Activated CD4-positive, alpha-beta memory T cell treated with anti-CD3 and anti-CD28 coated beads for 36 hours (primary cell): ENCODE measurements around the gene NOL12. TPM values are rescaled to one million over a fixed set of nuclear protein-coding genes. Genes with fewer than 3 reads are reported as not detected.

ENCODE experiments used
- CTCF ChIA-PET: fragments of 350-600 bp; sonication (Branson Sonifier 250); formaldehyde crosslinking; loops from one replicate; lab custom pipeline; 2021; ENCODE audit warnings: antibody characterized with exemption, inconsistent platforms; lab: Charles Lee
- POLR2A ChIA-PET: fragments of 350-600 bp; sonication (Branson Sonifier 250); formaldehyde crosslinking; loops from one replicate; lab custom pipeline; 2021; ENCODE audit warnings: antibody characterized with exemption; lab: Charles Lee
- DNase-seq: peaks from one replicate; pipeline ENCODE4 v3.0.0-alpha.2; 2020
- H3K27ac Mint-ChIP-seq: one replicate; pipeline ENCODE4 v1.8.0; 2021; ENCODE audit warnings: mixed read lengths
- H3K27me3 Mint-ChIP-seq: one replicate; pipeline ENCODE4 v1.8.0; 2021; ENCODE audit warnings: mixed read lengths
- H3K36me3 Mint-ChIP-seq: one replicate; pipeline ENCODE4 v1.8.0; 2021; ENCODE audit warnings: mixed read lengths
- H3K4me1 Mint-ChIP-seq: one replicate; pipeline ENCODE4 v1.8.0; 2021; ENCODE audit warnings: low read depth, mixed read lengths
- H3K4me3 Mint-ChIP-seq: one replicate; pipeline ENCODE4 v1.8.0; 2021; ENCODE audit warnings: mild to moderate bottlenecking, mixed read lengths
- H3K9me3 Mint-ChIP-seq: one replicate; pipeline ENCODE4 v1.8.0; 2021; ENCODE audit warnings: mixed read lengths
- intact Hi-C: fragments of 100-400 bp; cut with micrococcal nuclease; formaldehyde crosslinking; loops from one replicate; pipeline ENCODE4 v1.15.1; 2023
- total RNA-seq, 2 experiments: library from RNA; stranded (reverse); gene quantifications; one replicate each; pipeline ENCODE4 v1.2.3, GENCODE V29; 2021

Gene NOL12
- total RNA-seq, 2 experiments from 2014 or later: 32.5 to 33.3 TPM

GRCh38 chr22:37659897-37660708, 26.0 kb upstream of the NOL12 start:
- peaks cover 6% of the 10 kb centered on the region for H3K36me3 Mint-ChIP-seq
- peak overlapping the region; percentile 87 for H3K4me3 Mint-ChIP-seq
- intact Hi-C loops: loop anchor here (2.0 kb wide), 1 partner anchor 17 kb away; no protein-coding TSS in a partner anchor

GRCh38 chr22:37660709-37661045, 25.5 kb upstream of the NOL12 start:
- DNase-seq: no peak
- POLR2A ChIA-PET: interaction anchor here (1.1 to 1.9 kb wide), 2 partner anchors 11 to 15 kb away, joined by 3 to 9 read pairs; partner anchors contain the start of gene LGALS1
- no peaks in the 10 kb centered on the region for H3K27me3 Mint-ChIP-seq
- no peak overlapping the region for H3K27ac Mint-ChIP-seq
- peaks cover 31% of the 10 kb centered on the region for H3K4me1 Mint-ChIP-seq
- intact Hi-C loops: no loop called here
- no peaks in the 10 kb centered on the region for H3K9me3 Mint-ChIP-seq
- H3K4me3 Mint-ChIP-seq: peak overlapping the region; percentile 17
- H3K36me3 Mint-ChIP-seq: peaks cover 7% of the 10 kb centered on the region
- CTCF ChIA-PET: interaction anchor here (1.0 to 14.0 kb wide), 8 partner anchors 11 to 53 kb away, joined by 3 to 184 read pairs (median 6); partner anchors contain the start of genes GGA1, LGALS1 and NOL12

More at GRCh38 chr22:37659897-37660708, 26.0 kb upstream of the NOL12 start:
- ChIA-PET POLR2A (interaction anchor here (0.6 to 4.5 kb wide), 4 partner anchors 11 to 98 kb away, joined by 3 to 30 read pairs (median 6); partner anchors contain the start of gene LGALS1), CTCF (interaction anchor here (1.2 to 14.0 kb wide), 7 partner anchors 15 to 52 kb away, joined by 3 to 184 read pairs (median 7); partner anchors contain the start of genes GGA1, LGALS1 and NOL12)
- H3K27ac Mint-ChIP-seq: no peak overlapping the region
- H3K4me1 Mint-ChIP-seq: peaks cover 31% of the 10 kb centered on the region
- no peak for DNase-seq
- no peaks in the 10 kb centered on the region for H3K9me3 Mint-ChIP-seq
- no peaks in the 10 kb centered on the region for H3K27me3 Mint-ChIP-seq

DNA sequence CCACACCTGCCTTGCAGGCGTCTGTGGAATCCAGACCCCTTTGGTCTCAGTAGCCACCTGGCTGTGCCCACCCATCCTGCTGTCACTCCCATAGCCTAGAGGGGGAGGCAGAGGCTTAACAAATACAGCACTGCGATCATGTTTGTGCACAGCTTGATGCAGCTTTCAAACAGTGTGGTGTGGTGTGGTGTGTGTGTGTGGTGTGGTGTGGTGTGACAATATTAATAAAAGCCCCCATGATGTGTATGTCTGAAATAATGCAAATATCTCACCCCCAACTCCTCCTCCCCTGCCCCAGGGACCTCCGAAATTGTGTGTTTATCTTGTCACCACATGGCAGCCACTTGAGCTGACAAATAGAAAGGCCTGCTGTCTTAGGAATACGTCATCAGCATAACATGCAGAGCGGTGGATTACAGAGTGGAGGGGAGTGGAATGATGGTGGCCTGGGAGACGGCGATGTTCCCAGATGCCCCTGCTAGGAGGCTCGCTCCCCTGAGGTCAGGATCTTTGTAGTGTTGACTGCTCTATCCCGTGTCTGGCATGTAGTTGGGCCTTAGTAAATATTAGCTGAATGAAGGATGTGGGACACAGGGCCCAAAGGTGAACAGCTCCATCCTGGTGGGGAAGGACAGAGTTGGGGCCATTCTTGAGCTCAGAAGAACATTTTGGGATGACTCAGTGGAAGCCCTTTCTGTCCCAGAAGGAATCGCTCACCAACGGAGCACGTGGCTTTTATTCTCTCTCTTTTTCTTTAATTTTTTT, 24.8 kb upstream of the NOL12 start:
- H3K27ac Mint-ChIP-seq: no peak overlapping the region
- no peaks in the 10 kb centered on the region for H3K9me3 Mint-ChIP-seq
- peaks cover 12% of the 10 kb centered on the region for H3K36me3 Mint-ChIP-seq
- CTCF ChIA-PET: interaction anchor here (0.8 to 14.0 kb wide), 8 partner anchors 10 to 94 kb away, joined by 4 to 184 read pairs (median 6); partner anchors contain the start of gene LGALS1
- H3K4me3 Mint-ChIP-seq: no peak overlapping the region
- H3K4me1 Mint-ChIP-seq: peaks cover 31% of the 10 kb centered on the region
- intact Hi-C loops: no loop called here
- no peak for DNase-seq
- POLR2A ChIA-PET: interaction anchor here (1.1 to 1.9 kb wide), 2 partner anchors 10 to 14 kb away, joined by 3 to 9 read pairs; partner anchors contain the start of gene LGALS1
- H3K27me3 Mint-ChIP-seq: no peaks in the 10 kb centered on the region

GRCh38 chr22:37662039-37662438, 24.1 kb upstream of the NOL12 start:
- Mint-ChIP-seq H3K4me3 (no peak overlapping the region), H3K27ac (no peak overlapping the region), H3K27me3 (no peaks in the 10 kb centered on the region), H3K9me3 (no peaks in the 10 kb centered on the region), H3K36me3 (peaks cover 14% of the 10 kb centered on the region), H3K4me1 (peaks cover 31% of the 10 kb centered on the region)
- intact Hi-C loops: no loop called here
- ChIA-PET CTCF (interaction anchor here (0.8 to 14.0 kb wide), 7 partner anchors 10 to 95 kb away, joined by 4 to 184 read pairs (median 6); partner anchors contain the start of gene LGALS1), POLR2A (interaction anchor here (1.9 kb wide), 1 partner anchor 13 kb away, joined by 9 read pairs; the partner anchor contains the start of gene LGALS1)
- no peak for DNase-seq

DNA sequence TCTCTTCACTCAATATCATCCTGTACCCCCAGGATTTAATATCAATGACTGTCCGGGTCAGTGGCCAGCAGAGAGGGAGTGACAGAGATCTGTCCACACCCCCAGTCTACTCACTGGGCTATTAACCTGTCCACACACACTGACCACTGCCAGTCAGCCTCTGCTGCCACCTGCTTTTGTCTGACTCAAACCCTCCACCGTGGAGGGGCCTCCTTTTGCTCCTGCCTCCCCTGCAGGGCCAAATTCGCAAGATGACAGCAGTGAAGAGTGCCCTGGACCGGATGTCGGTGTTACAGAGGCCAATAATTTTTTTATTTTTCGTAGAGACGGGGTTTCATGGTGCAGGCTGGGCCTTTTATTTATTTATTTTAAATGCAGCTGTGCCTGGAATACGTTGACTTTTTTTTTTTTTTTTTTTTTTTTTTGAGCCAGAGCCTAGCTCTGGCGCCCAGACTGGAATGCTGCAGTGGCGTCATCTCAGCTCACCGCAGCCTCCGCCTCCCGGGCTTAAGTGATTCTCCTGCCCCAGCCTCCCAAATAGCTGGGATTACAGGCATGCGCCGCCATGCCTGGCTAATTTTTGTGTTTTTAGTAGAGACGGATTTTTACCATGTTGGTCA, 22.5 kb upstream of the NOL12 start:
- Mint-ChIP-seq H3K4me1 (peaks cover 25% of the 10 kb centered on the region), H3K36me3 (peaks cover 14% of the 10 kb centered on the region), H3K27ac (no peak overlapping the region), H3K27me3 (no peaks in the 10 kb centered on the region), H3K4me3 (no peak overlapping the region), H3K9me3 (no peaks in the 10 kb centered on the region)
- DNase-seq: no peak
- CTCF ChIA-PET: interaction anchor here (0.8 to 14.0 kb wide), 3 partner anchors 13 to 27 kb away, joined by 3 to 184 read pairs (median 3); no protein-coding TSS in a partner anchor
- intact Hi-C loops: no loop called here
- POLR2A ChIA-PET: interaction anchor here (0.6 to 1.3 kb wide), 3 partner anchors 13 to 726 kb away, joined by 3 read pairs; no protein-coding TSS in a partner anchor

GRCh38 chr22:37664249-37665101, 21.7 kb upstream of the NOL12 start:
- Mint-ChIP-seq H3K36me3 (peaks cover 14% of the 10 kb centered on the region), H3K4me3 (no peak overlapping the region), H3K4me1 (peaks cover 24% of the 10 kb centered on the region), H3K27me3 (no peaks in the 10 kb centered on the region), H3K27ac (no peak overlapping the region), H3K9me3 (no peaks in the 10 kb centered on the region)
- intact Hi-C loops: no loop called here
- POLR2A ChIA-PET: interaction anchor here (0.6 to 1.3 kb wide), 3 partner anchors 12 to 725 kb away, joined by 3 read pairs; no protein-coding TSS in a partner anchor
- CTCF ChIA-PET: interaction anchor here (1.0 to 1.4 kb wide), 2 partner anchors 17 to 28 kb away, joined by 3 read pairs; no protein-coding TSS in a partner anchor
- no peak for DNase-seq

GRCh38 chr22:37665487-37665886, 20.7 kb upstream of the NOL12 start:
- POLR2A ChIA-PET: no interaction called here
- H3K4me1 Mint-ChIP-seq: peaks cover 16% of the 10 kb centered on the region
- no peak overlapping the region for H3K27ac Mint-ChIP-seq
- H3K36me3 Mint-ChIP-seq: peaks cover 14% of the 10 kb centered on the region
- no peaks in the 10 kb centered on the region for H3K9me3 Mint-ChIP-seq
- intact Hi-C loops: no loop called here
- CTCF ChIA-PET: no interaction called here
- no peak for DNase-seq
- H3K4me3 Mint-ChIP-seq: no peak overlapping the region
- no peaks in the 10 kb centered on the region for H3K27me3 Mint-ChIP-seq

GRCh38 chr22:37669586-37669985, 16.6 kb upstream of the NOL12 start:
- POLR2A ChIA-PET: interaction anchor here (0.9 to 1.5 kb wide), 2 partner anchors 26 to 42 kb away, joined by 5 to 9 read pairs; no protein-coding TSS in a partner anchor
- CTCF ChIA-PET: interaction anchor here (0.6 to 24.9 kb wide), 3 partner anchors 12 to 102 kb away, joined by 3 to 574 read pairs (median 5); partner anchors contain the start of gene SH3BP1
- peaks cover 30% of the 10 kb centered on the region for H3K4me1 Mint-ChIP-seq

GRCh38 chr22:37672206-37672919, 13.8 kb upstream of the NOL12 start:
- Mint-ChIP-seq H3K9me3 (no peaks in the 10 kb centered on the region), H3K27ac (peak overlapping the region; percentile 21), H3K36me3 (peaks cover 3% of the 10 kb centered on the region), H3K4me1 (peaks cover 44% of the 10 kb centered on the region), H3K27me3 (no peaks in the 10 kb centered on the region), H3K4me3 (no peak overlapping the region)
- CTCF ChIA-PET: interaction anchor here (0.6 to 24.9 kb wide), 6 partner anchors 9 to 147 kb away, joined by 3 to 574 read pairs (median 4); partner anchors contain the start of gene SH3BP1
- POLR2A ChIA-PET: interaction anchor here (0.6 kb wide), 1 partner anchor 24 kb away, joined by 3 read pairs; no protein-coding TSS in a partner anchor
- intact Hi-C loops: loop anchor here (10.0 kb wide), 1 partner anchor 172 kb away; the partner anchor contains the start of genes ANKRD54 and EIF3L
- peak; percentile 22 for DNase-seq

More at GRCh38 chr22:37669586-37669985, 16.6 kb upstream of the NOL12 start:
- peaks cover 8% of the 10 kb centered on the region for H3K36me3 Mint-ChIP-seq
- no peaks in the 10 kb centered on the region for H3K27me3 Mint-ChIP-seq
- H3K9me3 Mint-ChIP-seq: no peaks in the 10 kb centered on the region
- H3K27ac Mint-ChIP-seq: peak overlapping the region; percentile 4
- no peak for DNase-seq
- intact Hi-C loops: no loop called here
- H3K4me3 Mint-ChIP-seq: no peak overlapping the region
